ENCODE measurements around the gene PRKCA. TPM values are rescaled to one million over a fixed set of nuclear protein-coding genes. Genes with fewer than 3 reads are reported as not detected.

The PRKCA gene
- total and polyA plus RNA-seq, 12 donors = 1.6 to 27.6 (median 10.5) TPM

DNA sequence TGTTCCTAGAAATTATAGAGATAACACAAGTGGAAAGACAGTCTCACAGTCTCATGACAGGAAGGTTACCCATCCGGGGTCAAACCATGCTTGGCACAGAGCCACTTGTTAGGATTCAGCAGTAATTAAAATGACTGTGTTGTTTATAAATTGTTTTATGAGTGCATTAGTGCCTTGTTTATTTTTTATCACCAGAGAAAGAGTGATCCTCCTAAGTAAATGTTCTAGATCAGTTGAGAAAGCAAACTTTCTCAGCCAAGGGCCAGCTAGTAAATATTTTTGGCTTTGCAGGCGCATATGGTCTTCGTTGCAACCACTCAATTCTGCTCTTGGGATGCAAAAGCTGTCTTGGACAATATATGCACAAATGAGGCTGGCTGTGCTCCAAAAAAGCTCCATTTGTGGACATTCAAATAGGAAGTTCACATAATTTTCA is 278.6 kb downstream of the PRKCA start:
- 37 to 48% methylated on average over 3 of the region's 3 CpGs for WGBS, 2 donors
- H3K4me3 ChIP-seq = no peak overlapping the region
- no peaks in the 10 kb centered on the region for H3K9me3 ChIP-seq
- TF ChIP-seq, protein P1, sequence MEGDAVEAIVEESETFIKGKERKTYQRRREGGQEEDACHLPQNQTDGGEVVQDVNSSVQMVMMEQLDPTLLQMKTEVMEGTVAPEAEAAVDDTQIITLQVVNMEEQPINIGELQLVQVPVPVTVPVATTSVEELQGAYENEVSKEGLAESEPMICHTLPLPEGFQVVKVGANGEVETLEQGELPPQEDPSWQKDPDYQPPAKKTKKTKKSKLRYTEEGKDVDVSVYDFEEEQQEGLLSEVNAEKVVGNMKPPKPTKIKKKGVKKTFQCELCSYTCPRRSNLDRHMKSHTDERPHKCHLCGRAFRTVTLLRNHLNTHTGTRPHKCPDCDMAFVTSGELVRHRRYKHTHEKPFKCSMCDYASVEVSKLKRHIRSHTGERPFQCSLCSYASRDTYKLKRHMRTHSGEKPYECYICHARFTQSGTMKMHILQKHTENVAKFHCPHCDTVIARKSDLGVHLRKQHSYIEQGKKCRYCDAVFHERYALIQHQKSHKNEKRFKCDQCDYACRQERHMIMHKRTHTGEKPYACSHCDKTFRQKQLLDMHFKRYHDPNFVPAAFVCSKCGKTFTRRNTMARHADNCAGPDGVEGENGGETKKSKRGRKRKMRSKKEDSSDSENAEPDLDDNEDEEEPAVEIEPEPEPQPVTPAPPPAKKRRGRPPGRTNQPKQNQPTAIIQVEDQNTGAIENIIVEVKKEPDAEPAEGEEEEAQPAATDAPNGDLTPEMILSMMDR (IDR thresholded peaks at IDR 0.05) = no peak
- no peaks in the 10 kb centered on the region for H3K27me3 ChIP-seq
- intact Hi-C loops (cut with DNase I) = no loop called here
- ATAC-seq (peak in 3 of 8 donors; percentile 29 to 70 (median 40)), DNase-seq (peak; percentile 19 to 42)
- H3K36me3 ChIP-seq = no peaks in the 10 kb centered on the region
- peak overlapping the region in 2 of 10 donors; percentile 6 to 56 for H3K27ac ChIP-seq
- peaks cover 0 to 34% (median 21%) of the 10 kb centered on the region in 9 donors for H3K4me1 ChIP-seq

DNA sequence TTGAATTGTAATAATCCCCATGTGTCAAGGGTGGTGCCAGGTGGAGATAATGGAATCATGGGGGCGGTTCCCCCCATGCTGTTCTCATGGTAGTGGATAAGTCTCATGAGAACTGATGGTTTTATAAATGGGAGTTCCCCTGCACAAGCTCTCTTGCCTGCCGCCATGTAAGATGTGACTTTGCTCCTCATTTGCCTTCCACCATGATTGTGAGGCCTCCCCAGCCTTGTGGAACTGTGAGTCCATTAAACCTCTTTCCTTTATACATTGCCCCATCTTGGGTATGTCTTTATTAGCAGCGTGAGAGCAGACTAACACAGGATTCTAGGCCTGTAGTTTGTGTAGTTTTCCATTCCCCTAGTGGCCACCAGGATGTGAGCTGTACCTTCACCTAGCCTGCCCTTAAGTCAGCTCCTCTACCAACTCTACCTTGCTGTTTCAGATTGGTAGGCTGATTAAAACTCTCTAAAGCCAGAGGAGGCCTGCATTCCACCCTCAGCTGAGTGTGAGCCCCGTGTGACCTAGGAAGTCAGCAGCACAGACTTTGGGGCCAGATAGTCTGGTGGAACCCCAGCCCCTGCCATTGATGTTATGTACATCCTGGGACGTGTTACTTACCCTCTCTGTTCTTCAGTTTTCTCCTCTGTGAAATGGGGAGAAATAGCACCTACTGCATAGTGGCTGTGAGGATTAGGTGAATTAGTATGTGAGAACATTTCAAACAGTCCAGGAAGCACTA is 280.1 kb downstream of the PRKCA start:
- WGBS, 2 donors = 94 to 96% methylated on average over 5 of the region's 5 CpGs
- Histone ChIP-seq H3K4me1 (peaks cover 0 to 34% (median 21%) of the 10 kb centered on the region in 9 donors), H3K4me3 (no peak overlapping the region), H3K27ac (no peak overlapping the region), H3K9me3 (no peaks in the 10 kb centered on the region), H3K27me3 (no peaks in the 10 kb centered on the region), H3K36me3 (no peaks in the 10 kb centered on the region)
- TF ChIP-seq, protein P1 (IDR thresholded peaks at IDR 0.05) = no peak
- intact Hi-C loops (cut with DNase I) = no loop called here
- no peak for ATAC-seq
- DNase-seq = no peak

DNA sequence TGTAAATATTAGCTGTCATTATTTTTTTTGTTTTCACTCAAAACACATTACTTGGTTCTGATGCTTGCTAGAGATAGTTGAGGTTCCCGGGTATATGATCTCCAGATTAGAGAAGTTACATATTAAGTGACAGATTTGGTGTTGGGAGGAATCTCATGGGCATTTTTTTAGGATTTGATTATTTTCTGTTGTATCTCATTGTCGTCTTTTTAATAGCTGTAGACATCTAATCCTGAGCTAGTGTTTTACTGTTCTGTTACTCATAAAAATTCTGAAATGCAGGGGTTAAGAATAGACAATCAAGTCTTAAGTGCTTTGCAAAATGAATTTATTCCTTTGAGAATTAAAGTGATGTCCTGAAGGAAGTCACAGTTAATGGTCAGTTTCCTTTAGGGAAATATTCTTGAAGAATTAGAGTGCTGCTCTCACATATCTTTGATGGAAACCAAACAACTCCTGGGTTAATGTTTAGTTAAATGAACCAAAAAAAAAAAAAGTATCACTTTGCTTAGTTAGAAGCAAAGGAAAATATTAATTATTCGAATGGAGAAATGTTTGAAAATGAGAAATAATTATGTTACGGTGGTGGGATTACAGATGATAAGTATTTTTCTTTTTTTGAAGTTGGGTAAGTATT is 280.8 kb downstream of the PRKCA start:
- Histone ChIP-seq H3K36me3 (no peaks in the 10 kb centered on the region), H3K27ac (no peak overlapping the region), H3K4me1 (peaks cover 0 to 34% (median 21%) of the 10 kb centered on the region in 9 donors), H3K9me3 (no peaks in the 10 kb centered on the region), H3K4me3 (no peak overlapping the region), H3K27me3 (no peaks in the 10 kb centered on the region)
- TF ChIP-seq, protein P1 (IDR thresholded peaks at IDR 0.05) = no peak
- DNase-seq (no peak), ATAC-seq (no peak)
- WGBS, 2 donors = 80 to 81% methylated on average over 4 of the region's 4 CpGs
- intact Hi-C loops (cut with DNase I) = no loop called here

DNA sequence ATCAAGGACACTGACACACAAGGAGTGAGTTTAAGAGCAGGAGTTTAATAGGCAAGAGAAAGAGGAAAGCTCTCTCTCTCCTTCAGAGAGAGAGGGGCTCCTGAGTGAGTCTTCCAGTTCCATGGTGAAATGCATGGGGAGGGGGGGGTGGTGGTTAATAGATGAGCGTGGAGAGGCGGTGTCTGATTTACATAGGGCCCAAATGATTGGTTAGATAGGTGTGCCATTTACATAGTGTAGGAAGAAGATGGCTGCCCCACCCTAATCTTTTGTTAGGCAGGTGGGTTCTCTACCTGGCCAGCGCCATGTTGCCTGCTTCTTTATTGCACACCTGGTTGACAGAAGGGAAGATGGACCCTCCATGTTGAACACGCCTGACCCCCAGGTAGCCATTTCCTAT is 282.5 kb downstream of the PRKCA start:
- DNase-seq (no peak), ATAC-seq (no peak)
- H3K36me3 ChIP-seq = no peaks in the 10 kb centered on the region
- H3K4me3 ChIP-seq = no peak overlapping the region
- intact Hi-C loops (cut with DNase I) = no loop called here
- TF ChIP-seq, protein P1 (IDR thresholded peaks at IDR 0.05) = no peak
- peaks cover 0 to 24% (median 15%) of the 10 kb centered on the region in 9 donors for H3K4me1 ChIP-seq
- no peaks in the 10 kb centered on the region for H3K9me3 ChIP-seq
- no peak overlapping the region for H3K27ac ChIP-seq
- no peaks in the 10 kb centered on the region for H3K27me3 ChIP-seq
- WGBS, 2 donors = 99 to 100% methylated on average over 4 of the region's 4 CpGs

All from heart right ventricle (tissue), 16 donors.